Osteoblast (primary cell): ENCODE data around the gene AMMECR1L. TPM values are rescaled to one million over a fixed set of nuclear protein-coding genes. Genes with fewer than 3 reads are reported as not detected.

ENCODE experiments used
- DNase-seq: peaks from one replicate; pipeline ENCODE4 v3.0.0; 2011; ENCODE audit warnings: low spot score, mixed read lengths; ENCODE audit not compliant: insufficient read length; ENCODE audit errors: missing footprints
- H2AFZ ChIP-seq: 2 replicates; pipeline ENCODE4 v1.6.0; 2011; ENCODE audit warnings: mild to moderate bottlenecking, low read length
- H3K27ac ChIP-seq: 2 replicates; pipeline ENCODE4 v1.5.1; 2011; ENCODE audit warnings: mild to moderate bottlenecking, low read depth, low read length, moderate library complexity
- H3K27me3 ChIP-seq: 2 replicates; pipeline ENCODE4 v1.6.0; 2012; ENCODE audit warnings: mild to moderate bottlenecking, control low read depth, inconsistent platforms, low read length, moderate library complexity; ENCODE audit not compliant: insufficient read depth
- H3K36me3 ChIP-seq: 2 replicates; pipeline ENCODE4 v1.5.1; 2011; ENCODE audit warnings: mild to moderate bottlenecking, low read length, control low read depth, moderate library complexity; ENCODE audit not compliant: insufficient read depth
- H3K4me1 ChIP-seq: 2 replicates; pipeline ENCODE4 v1.5.1; 2011; ENCODE audit warnings: mild to moderate bottlenecking, low read length, control low read depth, moderate library complexity; ENCODE audit not compliant: insufficient read depth
- H3K4me2 ChIP-seq: 2 replicates; pipeline ENCODE4 v1.6.0; 2011; ENCODE audit warnings: mild to moderate bottlenecking, low read length; ENCODE audit not compliant: insufficient read depth
- H3K4me3 ChIP-seq: fragments of 200-600 bp; sonication (generic); 3 replicates; pipeline ENCODE4 v1.5.1; 2012; ENCODE audit warnings: mild to moderate bottlenecking, low read length, inconsistent platforms; ENCODE audit not compliant: insufficient read depth
- H3K79me2 ChIP-seq: 2 replicates; pipeline ENCODE4 v1.6.0; 2012; ENCODE audit warnings: mild to moderate bottlenecking, low read length, control low read depth, inconsistent platforms; ENCODE audit not compliant: insufficient read depth
- H3K9me3 ChIP-seq: 2 replicates; pipeline ENCODE4 v1.5.1; 2011; ENCODE audit warnings: low read depth, low read length, control low read depth
- H4K20me1 ChIP-seq: 2 replicates; pipeline ENCODE4 v1.6.0; 2012; ENCODE audit warnings: mild to moderate bottlenecking, low read length, control low read depth; ENCODE audit not compliant: insufficient read depth
- total RNA-seq: library from RNA; depleted of rRNA; stranded (reverse); fragments of >200 nt; gene quantifications from 2 replicates; pipeline ENCODE4 v1.2.3, GENCODE V29; 2012
- TF ChIP-seq, protein P1 (sequence below): IDR thresholded peaks from 2 replicates; pipeline ENCODE4 v1.5.1; 2011; ENCODE audit warnings: mild to moderate bottlenecking, low read depth, low read length, moderate library complexity; ENCODE audit errors: extremely low read depth

AMMECR1L gene
- total RNA-seq, 1 donor, result 15.6 TPM

- TF ChIP-seq, protein P1, sequence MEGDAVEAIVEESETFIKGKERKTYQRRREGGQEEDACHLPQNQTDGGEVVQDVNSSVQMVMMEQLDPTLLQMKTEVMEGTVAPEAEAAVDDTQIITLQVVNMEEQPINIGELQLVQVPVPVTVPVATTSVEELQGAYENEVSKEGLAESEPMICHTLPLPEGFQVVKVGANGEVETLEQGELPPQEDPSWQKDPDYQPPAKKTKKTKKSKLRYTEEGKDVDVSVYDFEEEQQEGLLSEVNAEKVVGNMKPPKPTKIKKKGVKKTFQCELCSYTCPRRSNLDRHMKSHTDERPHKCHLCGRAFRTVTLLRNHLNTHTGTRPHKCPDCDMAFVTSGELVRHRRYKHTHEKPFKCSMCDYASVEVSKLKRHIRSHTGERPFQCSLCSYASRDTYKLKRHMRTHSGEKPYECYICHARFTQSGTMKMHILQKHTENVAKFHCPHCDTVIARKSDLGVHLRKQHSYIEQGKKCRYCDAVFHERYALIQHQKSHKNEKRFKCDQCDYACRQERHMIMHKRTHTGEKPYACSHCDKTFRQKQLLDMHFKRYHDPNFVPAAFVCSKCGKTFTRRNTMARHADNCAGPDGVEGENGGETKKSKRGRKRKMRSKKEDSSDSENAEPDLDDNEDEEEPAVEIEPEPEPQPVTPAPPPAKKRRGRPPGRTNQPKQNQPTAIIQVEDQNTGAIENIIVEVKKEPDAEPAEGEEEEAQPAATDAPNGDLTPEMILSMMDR, result no peak
These were observed 15.7 kb upstream of the AMMECR1L start for GRCh38 chr2:127901339-127902056.

GRCh38 chr2:127897531-127898211 is 11.9 kb upstream of the AMMECR1L start:
- no peak overlapping the region for H3K4me2 ChIP-seq
- DNase-seq, result no peak
- TF ChIP-seq, protein P1, result no peak
- H3K4me1 ChIP-seq, result no peaks in the 10 kb centered on the region
- no peaks in the 10 kb centered on the region for H3K27me3 ChIP-seq
- no peak overlapping the region for H3K4me3 ChIP-seq
- H2AFZ ChIP-seq, result no peak overlapping the region
- no peak overlapping the region for H3K27ac ChIP-seq
- no peaks in the 10 kb centered on the region for H4K20me1 ChIP-seq
- H3K79me2 ChIP-seq, result no peaks in the 10 kb centered on the region
- H3K9me3 ChIP-seq, result no peaks in the 10 kb centered on the region
- no peaks in the 10 kb centered on the region for H3K36me3 ChIP-seq

More at GRCh38 chr2:127901339-127902056, 15.7 kb upstream of the AMMECR1L start:
- Histone ChIP-seq H3K4me3 (no peak overlapping the region), H3K79me2 (no peaks in the 10 kb centered on the region), H3K27me3 (peaks cover 6% of the 10 kb centered on the region), H2AFZ (no peak overlapping the region), H3K36me3 (no peaks in the 10 kb centered on the region), H3K9me3 (no peaks in the 10 kb centered on the region), H4K20me1 (no peaks in the 10 kb centered on the region), H3K4me2 (no peak overlapping the region), H3K27ac (no peak overlapping the region), H3K4me1 (no peaks in the 10 kb centered on the region)
- DNase-seq, result no peak

DNA sequence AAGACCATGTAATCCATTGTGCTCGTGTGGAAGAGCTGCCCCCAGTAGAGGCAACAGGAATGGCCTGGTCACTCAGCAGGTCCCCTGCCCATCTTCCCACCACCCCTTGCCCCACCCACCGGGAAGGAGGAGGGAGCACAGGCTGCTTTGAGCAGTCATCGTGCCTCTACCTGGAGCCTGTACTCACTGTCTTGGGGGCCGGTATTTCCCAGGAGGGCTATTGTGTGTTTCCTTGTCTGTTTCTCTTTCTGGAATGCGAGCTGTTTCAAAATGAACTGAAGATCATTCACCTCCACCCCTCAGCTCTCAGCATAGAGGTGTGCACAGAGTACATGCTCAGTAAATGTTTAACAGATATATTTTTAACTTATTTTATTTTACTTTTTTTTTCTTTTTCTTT is 7.7 kb upstream of the AMMECR1L start:
- no peaks in the 10 kb centered on the region for H3K79me2 ChIP-seq
- no peaks in the 10 kb centered on the region for H3K36me3 ChIP-seq
- no peak for DNase-seq
- TF ChIP-seq, protein P1, result no peak
- H3K27me3 ChIP-seq, result no peaks in the 10 kb centered on the region
- H2AFZ ChIP-seq, result no peak overlapping the region
- no peak overlapping the region for H3K27ac ChIP-seq
- H3K9me3 ChIP-seq, result no peaks in the 10 kb centered on the region
- H3K4me2 ChIP-seq, result no peak overlapping the region
- H3K4me1 ChIP-seq, result no peaks in the 10 kb centered on the region
- no peak overlapping the region for H3K4me3 ChIP-seq
- no peaks in the 10 kb centered on the region for H4K20me1 ChIP-seq

- Histone ChIP-seq H4K20me1 (no peaks in the 10 kb centered on the region), H3K4me2 (no peak overlapping the region), H3K79me2 (peaks cover under 1% of the 10 kb centered on the region), H3K36me3 (no peaks in the 10 kb centered on the region), H2AFZ (no peak overlapping the region), H3K9me3 (no peaks in the 10 kb centered on the region), H3K4me1 (no peaks in the 10 kb centered on the region), H3K4me3 (no peak overlapping the region), H3K27me3 (no peaks in the 10 kb centered on the region), H3K27ac (no peak overlapping the region)
- DNase-seq, result no peak
- TF ChIP-seq, protein P1, result no peak
These were observed 7.3 kb upstream of the AMMECR1L start for GRCh38 chr2:127893033-127893432.
